Body of pancreas (tissue), 4 donors: ENCODE measurements around the gene IZUMO4. TPM values are rescaled to one million over a fixed set of nuclear protein-coding genes. Genes with fewer than 3 reads are reported as not detected.
A peak's percentile ranks its signal among the peaks of the same experiment; 100 is the strongest.

Experiments used
- ATAC-seq: fragments of 150-250 bp; one replicate; pipeline ENCODE4 v1.9.1; 2016
- DNase-seq, 4 donors: peaks; one replicate each; pipeline ENCODE4 v3.0.0-alpha.2; 2019
- H3K27ac ChIP-seq, 4 donors: fragments of 200-600 bp; sonication (generic); 1 replicate in 3 of 4; 2 replicates in 1 of 4; pipeline versions ENCODE4 v1.5.1 to v1.6.1; 2016 to 2019; ENCODE audit warnings: mild to moderate bottlenecking in 1 of 4, mixed read lengths in 1 of 4, moderate library complexity in 1 of 4
- H3K27me3 ChIP-seq, 2 donors: fragments of 200-600 bp; sonication (generic); one replicate each; pipeline ENCODE4 v1.6.0; 2016; ENCODE audit warnings: mild to moderate bottlenecking in 1 of 2
- H3K36me3 ChIP-seq, 2 donors: fragments of 200-600 bp; sonication (generic); replicated peaks in 1 of 2; 2 replicates each; pipeline ENCODE4 v1.5.1; 2016; ENCODE audit warnings: low read depth in 2 of 2; ENCODE audit not compliant: insufficient read depth in 1 of 2
- H3K4me1 ChIP-seq: fragments of 200-600 bp; sonication (generic); one replicate; pipeline ENCODE4 v1.6.0; 2016
- H3K4me3 ChIP-seq, 2 donors: fragments of 200-600 bp; sonication (generic); 1 replicate in 1 of 2; 2 replicates in 1 of 2; pipeline ENCODE4 v1.5.1; 2016 to 2019
- H3K9me3 ChIP-seq, 3 donors: fragments of 200-600 bp; sonication (generic); 1 replicate in 2 of 3; 2 replicates in 1 of 3; pipeline ENCODE4 v1.5.1; 2016
- POLR2A ChIP-seq, 3 donors: fragments of 450-650 bp; IDR thresholded peaks; one replicate each; pipeline ENCODE4 v1.6.1; 2016; ENCODE audit warnings: antibody characterized with exemption in 3 of 3, mild to moderate bottlenecking in 2 of 3
- whole genome bisulfite sequencing, 2 donors: methylation state at CpG; one replicate each; pipeline ENCODE4 v1.1.5; 2017; 5-methylcytosine and 5-hydroxymethylcytosine counted together
- intact Hi-C: fragments of 100-400 bp; cut with DNase I; formaldehyde crosslinking; loops from one replicate; pipeline ENCODE4 v1.15.1; 2023
- total RNA-seq, 2 donors: library from RNA; depleted of rRNA; stranded (reverse); fragments of >200 nt; gene quantifications; one replicate each; pipeline ENCODE4 v1.1.0, GENCODE V29; 2016
- TF ChIP-seq, protein P1 (sequence below), 7 experiments: fragments of 450-650 bp in 4 of 7; fragments of 200-600 bp in 3 of 7; sonication (generic) in 3 of 7; IDR thresholded peaks; one replicate each; pipeline ENCODE4 v1.5.1; 2016 to 2019; ENCODE audit warnings: antibody characterized with exemption in 7 of 7

The IZUMO4 gene
- total RNA-seq, 2 donors from 2014 or later = 3.4 to 4.0 TPM

DNA sequence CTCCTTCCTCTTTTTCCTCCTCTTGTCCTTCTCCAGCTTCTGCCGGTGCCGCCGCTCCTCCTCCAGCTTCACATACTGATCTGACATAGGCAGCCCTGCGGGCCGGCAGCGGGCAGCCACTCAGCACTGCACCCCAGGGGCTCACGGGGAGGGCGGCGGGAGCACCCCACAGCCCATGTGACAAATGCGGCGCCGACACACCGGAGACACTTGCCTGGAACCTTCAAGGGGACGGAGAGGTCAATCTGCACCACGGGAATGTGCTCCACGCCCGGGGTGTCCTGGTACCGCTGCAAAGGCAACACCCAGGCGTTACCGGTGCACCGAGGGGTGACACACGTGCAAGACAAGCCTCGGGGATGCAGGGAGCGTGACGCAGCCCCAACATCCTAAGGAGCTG, 18.6 kb downstream of the IZUMO4 start:
- intact Hi-C loops = no loop called here
- no peak for DNase-seq
- ATAC-seq = no peak
- TF ChIP-seq, protein P1, sequence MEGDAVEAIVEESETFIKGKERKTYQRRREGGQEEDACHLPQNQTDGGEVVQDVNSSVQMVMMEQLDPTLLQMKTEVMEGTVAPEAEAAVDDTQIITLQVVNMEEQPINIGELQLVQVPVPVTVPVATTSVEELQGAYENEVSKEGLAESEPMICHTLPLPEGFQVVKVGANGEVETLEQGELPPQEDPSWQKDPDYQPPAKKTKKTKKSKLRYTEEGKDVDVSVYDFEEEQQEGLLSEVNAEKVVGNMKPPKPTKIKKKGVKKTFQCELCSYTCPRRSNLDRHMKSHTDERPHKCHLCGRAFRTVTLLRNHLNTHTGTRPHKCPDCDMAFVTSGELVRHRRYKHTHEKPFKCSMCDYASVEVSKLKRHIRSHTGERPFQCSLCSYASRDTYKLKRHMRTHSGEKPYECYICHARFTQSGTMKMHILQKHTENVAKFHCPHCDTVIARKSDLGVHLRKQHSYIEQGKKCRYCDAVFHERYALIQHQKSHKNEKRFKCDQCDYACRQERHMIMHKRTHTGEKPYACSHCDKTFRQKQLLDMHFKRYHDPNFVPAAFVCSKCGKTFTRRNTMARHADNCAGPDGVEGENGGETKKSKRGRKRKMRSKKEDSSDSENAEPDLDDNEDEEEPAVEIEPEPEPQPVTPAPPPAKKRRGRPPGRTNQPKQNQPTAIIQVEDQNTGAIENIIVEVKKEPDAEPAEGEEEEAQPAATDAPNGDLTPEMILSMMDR (IDR thresholded peaks at IDR 0.05) = no peak
- TF ChIP-seq POLR2A (IDR thresholded peaks at IDR 0.05) = no peak
- WGBS, 2 donors = 91 to 95% methylated on average over 22 to 23 of the region's 25 CpGs
- Histone ChIP-seq H3K36me3 (peaks cover 36 to 70% of the 10 kb centered on the region in 2 donors), H3K4me1 (peaks cover 13% of the 10 kb centered on the region), H3K9me3 (no peaks in the 10 kb centered on the region), H3K27ac (no peak overlapping the region), H3K4me3 (no peak overlapping the region), H3K27me3 (no peaks in the 10 kb centered on the region)

GRCh38 chr19:2115911-2116426, 19.3 kb downstream of the IZUMO4 start:
- H3K4me3 ChIP-seq = no peak overlapping the region
- WGBS, 2 donors = 92 to 100% methylated on average over 5 to 22 of the region's 24 CpGs
- H3K36me3 ChIP-seq = peaks cover 35 to 68% of the 10 kb centered on the region in 2 donors
- H3K27me3 ChIP-seq = no peaks in the 10 kb centered on the region
- H3K27ac ChIP-seq = no peak overlapping the region
- no peaks in the 10 kb centered on the region for H3K9me3 ChIP-seq
- DNase-seq (no peak), ATAC-seq (no peak)
- no peak for TF ChIP-seq POLR2A (IDR thresholded peaks at IDR 0.05)
- TF ChIP-seq, protein P1 (IDR thresholded peaks at IDR 0.05) = no peak
- intact Hi-C loops = no loop called here
- H3K4me1 ChIP-seq = peaks cover 13% of the 10 kb centered on the region

- WGBS, 2 donors = 91 to 95% methylated on average over 11 to 25 of the region's 25 CpGs
- peaks cover 34 to 68% of the 10 kb centered on the region in 2 donors for H3K36me3 ChIP-seq
- intact Hi-C loops = no loop called here
- peak overlapping the region in 2 of 4 donors; percentile 63 to 71 for H3K27ac ChIP-seq
- no peaks in the 10 kb centered on the region for H3K9me3 ChIP-seq
- DNase-seq (no peak), ATAC-seq (no peak)
- peaks cover 13% of the 10 kb centered on the region for H3K4me1 ChIP-seq
- H3K4me3 ChIP-seq = no peak overlapping the region
- no peak for TF ChIP-seq POLR2A (IDR thresholded peaks at IDR 0.05)
- TF ChIP-seq, protein P1 (IDR thresholded peaks at IDR 0.05) = no peak
- no peaks in the 10 kb centered on the region for H3K27me3 ChIP-seq
Observed at GRCh38 chr19:2116507-2116906, 19.8 kb downstream of the IZUMO4 start.

DNA sequence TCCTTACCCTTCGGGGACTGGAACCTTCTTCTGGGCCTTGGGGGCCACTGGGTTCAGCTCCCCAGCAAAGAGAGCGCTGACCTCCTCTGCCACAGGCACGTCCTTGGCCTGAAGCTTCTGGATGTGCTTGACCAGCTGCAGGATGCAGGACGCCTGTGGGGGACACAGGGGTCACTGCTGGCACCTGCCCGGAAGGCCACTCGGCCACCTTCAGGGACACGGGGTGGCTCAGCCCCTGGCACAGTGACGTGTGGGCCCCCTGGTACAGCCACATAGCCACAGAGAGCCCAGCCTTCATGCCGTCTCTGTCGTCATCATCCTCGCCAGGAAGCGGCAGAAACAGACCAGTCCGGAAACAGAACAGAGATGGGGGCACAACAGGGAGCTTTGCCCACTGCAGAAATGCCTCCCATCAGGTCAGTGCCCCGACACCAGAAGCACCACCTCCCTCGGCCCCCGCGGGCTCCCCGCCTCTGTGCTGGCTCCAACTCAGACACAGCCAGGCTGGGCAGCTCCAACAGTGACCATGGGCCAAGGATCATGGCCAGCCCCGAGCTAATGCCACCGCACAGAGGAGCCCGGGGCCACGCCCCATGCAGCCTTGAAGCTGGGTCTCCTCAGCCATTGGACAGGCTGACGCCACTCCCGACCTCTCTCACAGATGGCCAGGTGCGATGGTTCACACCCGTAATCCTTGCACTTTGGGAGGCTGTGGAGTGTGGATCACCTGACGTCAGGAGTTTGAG, 20.7 kb downstream of the IZUMO4 start:
- peak; percentile 91 to 97 (median 96) for DNase-seq
- 49 to 59% methylated on average over 6 to 27 of the region's 27 CpGs for WGBS, 2 donors
- TF ChIP-seq POLR2A (IDR thresholded peaks at IDR 0.05) = peak in 2 of 3 donors; percentile 20 to 36
- TF ChIP-seq, protein P1 (IDR thresholded peaks at IDR 0.05) = no peak
- peak; percentile 95 for ATAC-seq
- Histone ChIP-seq H3K9me3 (no peaks in the 10 kb centered on the region), H3K4me1 (peaks cover 13% of the 10 kb centered on the region), H3K27me3 (no peaks in the 10 kb centered on the region), H3K4me3 (no peak overlapping the region), H3K36me3 (peaks cover 26 to 68% of the 10 kb centered on the region in 2 donors), H3K27ac (peak overlapping the region; percentile 52 to 84 (median 67))
- intact Hi-C loops = no loop called here
